ENCODE measurements around the gene RNF151. TPM values are rescaled to one million over a fixed set of nuclear protein-coding genes. Genes with fewer than 3 reads are reported as not detected.
"Not testable (repeated sequence)": the region's sequence is repeated elsewhere in the genome, so short reads cannot be mapped to it uniquely, and the experiment has no call there.

RNF151 gene
- total RNA-seq, 2 experiments from 2014 or later, result not detected

GRCh38 chr16:1958143-1958491 is 8.5 kb upstream of the RNF151 start:
- POLR2A ChIA-PET, H3K9me3 Mint-ChIP-seq, H3K27ac Mint-ChIP-seq, H3K27me3 Mint-ChIP-seq, H3K4me3 Mint-ChIP-seq, DNase-seq: not testable (repeated sequence)
- Mint-ChIP-seq H3K36me3 (ENCODE audit: low read depth) (peaks cover 22% of the 10 kb centered on the region), H3K4me1 (peaks cover 34% of the 10 kb centered on the region)
- CTCF ChIA-PET, result interaction anchor here (1.7 to 2.0 kb wide), 2 partner anchors 7 to 131 kb away, joined by 3 to 6 read pairs; partner anchors contain the start of genes FAHD1 and HAGH

- peak overlapping the region; percentile 93 for H3K4me3 Mint-ChIP-seq
- ChIA-PET CTCF (interaction anchor here (1.0 to 2.0 kb wide), 3 partner anchors 8 to 132 kb away, joined by 3 to 6 read pairs (median 4); partner anchors contain the start of genes FAHD1 and HAGH), POLR2A (no interaction called here)
- H3K27ac Mint-ChIP-seq, result peak overlapping the region; percentile 60
- H3K4me1 Mint-ChIP-seq, result peaks cover 41% of the 10 kb centered on the region
- no peaks in the 10 kb centered on the region for H3K27me3 Mint-ChIP-seq
- no peak for DNase-seq
- H3K9me3 Mint-ChIP-seq, result no peaks in the 10 kb centered on the region
- H3K36me3 Mint-ChIP-seq (ENCODE audit: low read depth), result peaks cover 29% of the 10 kb centered on the region
Observed at GRCh38 chr16:1958715-1959268, 7.9 kb upstream of the RNF151 start.

GRCh38 chr16:1959269-1960039 is 7.2 kb upstream of the RNF151 start, which contains the start of gene NDUFB10:
NDUFB10 (plus strand) TSS chr16:1959538; CDS start chr16:1959625, 87 bp downstream.
- DNase-seq, result peak; percentile 91
- POLR2A ChIA-PET, result no interaction called here
- Mint-ChIP-seq H3K4me1 (peaks cover 43% of the 10 kb centered on the region), H3K9me3 (no peaks in the 10 kb centered on the region), H3K27ac (peak within 1 kb of the TSS; percentile 93), H3K27me3 (no peaks in the 10 kb centered on the region), H3K36me3 (ENCODE audit: low read depth) (peaks cover 34% of the 10 kb centered on the region), H3K4me3 (peak within 1 kb of the TSS; percentile 93)
- CTCF ChIA-PET, result interaction anchor here (0.6 to 2.0 kb wide), 5 partner anchors 9 to 132 kb away, joined by 3 to 6 read pairs (median 3); partner anchors contain the start of genes FAHD1 and HAGH

GRCh38 chr16:1960665-1961630 is 5.7 kb upstream of the RNF151 start:
- Mint-ChIP-seq H3K4me3 (peak overlapping the region; percentile 93), H3K4me1 (peaks cover 49% of the 10 kb centered on the region), H3K27me3 (no peaks in the 10 kb centered on the region), H3K27ac (peak overlapping the region; percentile 93), H3K36me3 (ENCODE audit: low read depth) (peaks cover 40% of the 10 kb centered on the region), H3K9me3 (no peaks in the 10 kb centered on the region)
- ChIA-PET CTCF (interaction anchor here (1.1 kb wide), 1 partner anchor 61 kb away, joined by 3 read pairs; no protein-coding TSS in a partner anchor), POLR2A (no interaction called here)
- DNase-seq, result no peak

- Mint-ChIP-seq H3K4me3 (peak overlapping the region; percentile 81), H3K36me3 (ENCODE audit: low read depth) (peaks cover 40% of the 10 kb centered on the region), H3K4me1 (peaks cover 49% of the 10 kb centered on the region), H3K9me3 (no peaks in the 10 kb centered on the region), H3K27me3 (no peaks in the 10 kb centered on the region), H3K27ac (peak overlapping the region; percentile 66)
- no peak for DNase-seq
- CTCF ChIA-PET, result no interaction called here
- POLR2A ChIA-PET, result no interaction called here
Observed at GRCh38 chr16:1961651-1962067, 5.0 kb upstream of the RNF151 start.

- H3K9me3 Mint-ChIP-seq, CTCF ChIA-PET, DNase-seq, H3K27me3 Mint-ChIP-seq, POLR2A ChIA-PET: not testable (repeated sequence)
- H3K4me3 Mint-ChIP-seq, result peak overlapping the region; percentile 81
- H3K4me1 Mint-ChIP-seq, result peaks cover 49% of the 10 kb centered on the region
- peak overlapping the region; percentile 96 for H3K27ac Mint-ChIP-seq
- peaks cover 40% of the 10 kb centered on the region for H3K36me3 Mint-ChIP-seq (ENCODE audit: low read depth)
Observed at GRCh38 chr16:1962161-1963153, 4.2 kb upstream of the RNF151 start.

GRCh38 chr16:1963806-1964505 is 2.7 kb upstream of the RNF151 start:
- CTCF ChIA-PET, result interaction anchor here (0.8 to 1.4 kb wide), 4 partner anchors 12 to 20 kb away, joined by 3 to 7 read pairs (median 4); partner anchors contain the start of gene GFER
- peak overlapping the region; percentile 96 for H3K27ac Mint-ChIP-seq
- H3K4me1 Mint-ChIP-seq, result peaks cover 48% of the 10 kb centered on the region

GRCh38 chr16:1964506-1965395 is 1.9 kb upstream of the RNF151 start, which contains the start of gene RPS2:
RPS2 (minus strand) TSS chr16:1964826; CDS start chr16:1964625, 201 bp downstream.
- H3K4me1 Mint-ChIP-seq, result peaks cover 45% of the 10 kb centered on the region
- H3K9me3 Mint-ChIP-seq, result no peaks in the 10 kb centered on the region
- POLR2A ChIA-PET, result interaction anchor here (0.6 to 1.3 kb wide), 6 partner anchors 8 to 521 kb away, joined by 3 to 8 read pairs (median 3); partner anchors contain the start of genes GFER, NUBP2 and SPSB3
- H3K36me3 Mint-ChIP-seq (ENCODE audit: low read depth), result peaks cover 40% of the 10 kb centered on the region
- CTCF ChIA-PET, result interaction anchor here (0.7 to 1.4 kb wide), 6 partner anchors 12 to 191 kb away, joined by 3 to 7 read pairs (median 4); partner anchors contain the start of genes GFER, NUBP2, SPSB3 and TRAF7
- H3K27ac Mint-ChIP-seq, result peak within 1 kb of the TSS; percentile 96
- peak; percentile 99 for DNase-seq
- no peaks in the 10 kb centered on the region for H3K27me3 Mint-ChIP-seq
- H3K4me3 Mint-ChIP-seq, result peak within 1 kb of the TSS; percentile 81

More at GRCh38 chr16:1963806-1964505, 2.7 kb upstream of the RNF151 start:
- DNase-seq, result peak; percentile 44
- peak overlapping the region; percentile 81 for H3K4me3 Mint-ChIP-seq
- H3K27me3 Mint-ChIP-seq, result no peaks in the 10 kb centered on the region
- POLR2A ChIA-PET, result interaction anchor here (0.9 to 1.3 kb wide), 3 partner anchors 20 to 181 kb away, joined by 3 to 8 read pairs (median 4); partner anchors contain the start of genes GFER, NUBP2 and SPSB3
- H3K36me3 Mint-ChIP-seq (ENCODE audit: low read depth), result peaks cover 40% of the 10 kb centered on the region
- no peaks in the 10 kb centered on the region for H3K9me3 Mint-ChIP-seq

GRCh38 chr16:1965396-1966001 is 1.2 kb upstream of the RNF151 start:
- ChIA-PET POLR2A (interaction anchor here (0.6 to 1.3 kb wide), 6 partner anchors 9 to 520 kb away, joined by 3 to 8 read pairs (median 3); partner anchors contain the start of genes GFER, NUBP2 and SPSB3), CTCF (interaction anchor here (0.7 to 1.4 kb wide), 5 partner anchors 13 to 190 kb away, joined by 3 to 7 read pairs (median 4); partner anchors contain the start of genes GFER, NUBP2, SPSB3 and TRAF7)
- Mint-ChIP-seq H3K9me3 (no peaks in the 10 kb centered on the region), H3K4me3 (peak overlapping the region; percentile 81), H3K36me3 (ENCODE audit: low read depth) (peaks cover 40% of the 10 kb centered on the region), H3K27ac (peak overlapping the region; percentile 96), H3K27me3 (no peaks in the 10 kb centered on the region), H3K4me1 (peaks cover 42% of the 10 kb centered on the region)
- DNase-seq, result no peak

Measured in activated CD4-positive, alpha-beta T cell treated with anti-CD3 and anti-CD28 coated beads, Interleukin-2, amount 10 ng/mL, durations not matched to agents 7 days and 5 days (primary cell).